Urinary bladder (tissue), 4 donors: Measurements from ENCODE around the gene RAB36. TPM values are rescaled to one million over a fixed set of nuclear protein-coding genes. Genes with fewer than 3 reads are reported as not detected.
A peak's percentile ranks its signal among the peaks of the same experiment; 100 is the strongest.

ENCODE experiments used
- DNase-seq: peaks from one replicate; pipeline ENCODE4 v3.0.0-alpha.2; 2015; ENCODE audit errors: extremely low spot score
- H3K27ac ChIP-seq: one replicate; pipeline ENCODE4 v1.5.1; 2013; ENCODE audit warnings: low read depth, mild to moderate bottlenecking, moderate library complexity
- H3K36me3 ChIP-seq: one replicate; pipeline ENCODE4 v1.6.1; 2013; ENCODE audit warnings: mild to moderate bottlenecking, moderate library complexity; ENCODE audit not compliant: insufficient read depth
- H3K4me1 ChIP-seq: one replicate; pipeline ENCODE4 v1.6.1; 2013; ENCODE audit warnings: mild to moderate bottlenecking, moderate library complexity; ENCODE audit not compliant: insufficient read depth
- H3K4me3 ChIP-seq: one replicate; pipeline ENCODE4 v1.5.1; 2013; ENCODE audit warnings: low read depth, low read length
- WGBS: extraction: QIAGEN DNeasy Blood & Tissue Kit; methylation state at CpG from one replicate; pipeline ENCODE4 v1.1.7; 2013; 5-methylcytosine and 5-hydroxymethylcytosine counted together
- polyA plus RNA-seq: library from polyadenylated mRNA; stranded (reverse); fragments of 200-250 nt; gene quantifications from one replicate; pipeline ENCODE4 v1.2.3, GENCODE V29; 2013
- total RNA-seq: library from RNA; depleted of rRNA; stranded (reverse); fragments of >200 nt; gene quantifications from one replicate; pipeline ENCODE4 v1.2.3, GENCODE V29; 2014
- donor health status: healthy with polysubstance abuse.
- donor health status: healthy.

The RAB36 gene
- total and polyA plus RNA-seq, 2 donors, result 2.0 to 3.7 TPM

GRCh38 chr22:23176645-23177027 lies 31.4 kb downstream of the RAB36 start:
- DNase-seq, result no peak
- Histone ChIP-seq H3K4me1 (no peaks in the 10 kb centered on the region), H3K36me3 (no peaks in the 10 kb centered on the region), H3K4me3 (no peak overlapping the region), H3K27ac (no peak overlapping the region)
- 96% methylated on average over 9 of the region's 9 CpGs for WGBS

GRCh38 chr22:23177197-23177596 lies 31.9 kb downstream of the RAB36 start:
- 94% methylated on average over 4 of the region's 4 CpGs for WGBS
- Histone ChIP-seq H3K4me1 (no peaks in the 10 kb centered on the region), H3K36me3 (no peaks in the 10 kb centered on the region), H3K27ac (no peak overlapping the region), H3K4me3 (no peak overlapping the region)
- no peak for DNase-seq

- H3K36me3 ChIP-seq, result no peaks in the 10 kb centered on the region
- H3K27ac ChIP-seq, result no peak overlapping the region
- no peak overlapping the region for H3K4me3 ChIP-seq
- no peak for DNase-seq
- H3K4me1 ChIP-seq, result no peaks in the 10 kb centered on the region
- WGBS, result 37% methylated on average over 9 of the region's 9 CpGs
Measured at GRCh38 chr22:23178512-23179254, 33.4 kb downstream of the RAB36 start.

- DNase-seq, result no peak
- WGBS, result 45% methylated on average over 25 of the region's 25 CpGs
- peaks cover 1% of the 10 kb centered on the region for H3K4me1 ChIP-seq
Measured at GRCh38 chr22:23179381-23180299, 34.4 kb downstream of the RAB36 start.

GRCh38 chr22:23180301-23180892 lies 35.1 kb downstream of the RAB36 start, which contains the start of gene BCR:
BCR (plus strand) TSS chr22:23180509; CDS start chr22:23180961, 452 bp downstream.
- no peak for DNase-seq
- Histone ChIP-seq H3K4me1 (peaks cover 1% of the 10 kb centered on the region), H3K4me3 (peak within 1 kb of the TSS; percentile 87), H3K27ac (no peak within 1 kb of the TSS), H3K36me3 (no peaks in the 10 kb centered on the region)
- WGBS, result under 1% methylated on average over 83 of the region's 88 CpGs

More at GRCh38 chr22:23179381-23180299, 34.4 kb downstream of the RAB36 start:
- Histone ChIP-seq H3K36me3 (no peaks in the 10 kb centered on the region), H3K27ac (no peak overlapping the region), H3K4me3 (peak overlapping the region; percentile 87)

- H3K4me3 ChIP-seq, result peak overlapping the region; percentile 87
- peaks cover 1% of the 10 kb centered on the region for H3K4me1 ChIP-seq
- no peak overlapping the region for H3K27ac ChIP-seq
- WGBS, result 15% methylated on average over 112 of the region's 112 CpGs
- H3K36me3 ChIP-seq, result no peaks in the 10 kb centered on the region
- no peak for DNase-seq
Measured at GRCh38 chr22:23180893-23181720, 35.8 kb downstream of the RAB36 start.

GRCh38 chr22:23181721-23182308 lies 36.5 kb downstream of the RAB36 start:
- no peak overlapping the region for H3K27ac ChIP-seq
- peak overlapping the region; percentile 87 for H3K4me3 ChIP-seq
- H3K36me3 ChIP-seq, result no peaks in the 10 kb centered on the region
- 68% methylated on average over 43 of the region's 43 CpGs for WGBS
- H3K4me1 ChIP-seq, result peaks cover 1% of the 10 kb centered on the region
- DNase-seq, result no peak

GRCh38 chr22:23182309-23183060 lies 37.2 kb downstream of the RAB36 start:
- peak overlapping the region; percentile 87 for H3K4me3 ChIP-seq
- no peak for DNase-seq
- 57% methylated on average over 12 of the region's 12 CpGs for WGBS
- no peak overlapping the region for H3K27ac ChIP-seq
- peaks cover 1% of the 10 kb centered on the region for H3K4me1 ChIP-seq
- no peaks in the 10 kb centered on the region for H3K36me3 ChIP-seq

GRCh38 chr22:23183061-23183698 lies 37.9 kb downstream of the RAB36 start:
- WGBS, result 27% methylated on average over 11 of the region's 11 CpGs
- DNase-seq, result no peak
- Histone ChIP-seq H3K27ac (peak overlapping the region; percentile 15), H3K4me3 (peak overlapping the region; percentile 87), H3K36me3 (no peaks in the 10 kb centered on the region), H3K4me1 (peaks cover 1% of the 10 kb centered on the region)

- Histone ChIP-seq H3K4me3 (no peak overlapping the region), H3K4me1 (peaks cover 1% of the 10 kb centered on the region)
- 79% methylated on average over 3 of the region's 3 CpGs for WGBS
Measured at GRCh38 chr22:23184100-23184763, 39.0 kb downstream of the RAB36 start.

GRCh38 chr22:23184764-23185113 lies 39.5 kb downstream of the RAB36 start:
- H3K36me3 ChIP-seq, result no peaks in the 10 kb centered on the region
- no peak for DNase-seq
- 76% methylated on average over 5 of the region's 5 CpGs for WGBS
- H3K27ac ChIP-seq, result no peak overlapping the region
- H3K4me3 ChIP-seq, result no peak overlapping the region
- peaks cover 1% of the 10 kb centered on the region for H3K4me1 ChIP-seq

More at GRCh38 chr22:23184100-23184763, 39.0 kb downstream of the RAB36 start:
- no peak overlapping the region for H3K27ac ChIP-seq
- H3K36me3 ChIP-seq, result no peaks in the 10 kb centered on the region
- DNase-seq, result no peak
